ENCODE data around the gene NLGN1.

Gene NLGN1

GRCh38 chr3:174334111-174334510, 936.6 kb downstream of the NLGN1 start:
- DNase-seq (ENCODE audit: low read depth in 2 of 2) = no peak

GRCh38 chr3:174335324-174335723, 937.8 kb downstream of the NLGN1 start:
- DNase-seq (ENCODE audit: low read depth in 2 of 2) = no peak

- DNase-seq (ENCODE audit: low read depth in 2 of 2) = no peak
These were observed 938.4 kb downstream of the NLGN1 start for GRCh38 chr3:174335910-174336309.
